Body of pancreas (tissue), 4 donors: ENCODE results near the gene CLEC1B.
"Not testable (repeated sequence)": the region's sequence is repeated elsewhere in the genome, so short reads cannot be mapped to it uniquely, and the experiment has no call there.

ENCODE experiments used
- CTCF ChIP-seq, 7 experiments: fragments of 450-650 bp in 4 of 7; fragments of 200-600 bp in 3 of 7; sonication (generic) in 3 of 7; IDR thresholded peaks; one replicate each; pipeline ENCODE4 v1.5.1; 2016 to 2019; ENCODE audit warnings: antibody characterized with exemption in 7 of 7
- POLR2A ChIP-seq, 3 donors: fragments of 450-650 bp; IDR thresholded peaks; one replicate each; pipeline ENCODE4 v1.6.1; 2016; ENCODE audit warnings: antibody characterized with exemption in 3 of 3, mild to moderate bottlenecking in 2 of 3

GRCh38 chr12:9952954-9953729, 45.8 kb downstream of the CLEC1B start:
- not testable (repeated sequence) for TF ChIP-seq CTCF, POLR2A (IDR thresholded peaks at IDR 0.05)
